Measurements from ENCODE around the gene ACSL5.
"Not testable (repeated sequence)": the region's sequence is repeated elsewhere in the genome, so short reads cannot be mapped to it uniquely, and the experiment has no call there.

Gene ACSL5

DNA sequence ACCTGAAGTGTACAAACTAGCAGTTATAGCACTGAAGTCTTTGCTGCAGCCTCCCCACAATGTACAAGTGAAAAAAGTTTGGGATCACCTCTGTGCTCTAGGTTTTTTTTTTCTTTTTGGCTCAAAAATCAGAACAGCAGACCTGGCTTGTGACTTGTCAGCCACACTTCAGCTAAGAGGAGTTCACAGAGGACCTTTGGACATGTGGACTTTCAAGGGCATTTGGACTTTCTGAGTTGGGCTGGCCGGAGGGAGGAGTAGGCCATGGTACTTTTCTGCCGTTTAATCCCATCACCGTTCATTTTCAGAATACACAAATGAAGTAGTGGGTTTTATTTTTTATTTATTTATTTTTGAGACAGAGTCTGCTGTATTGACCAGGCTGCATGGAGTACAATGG lies 21.9 kb upstream of the ACSL5 start:
- no peak for DNase-seq

DNA sequence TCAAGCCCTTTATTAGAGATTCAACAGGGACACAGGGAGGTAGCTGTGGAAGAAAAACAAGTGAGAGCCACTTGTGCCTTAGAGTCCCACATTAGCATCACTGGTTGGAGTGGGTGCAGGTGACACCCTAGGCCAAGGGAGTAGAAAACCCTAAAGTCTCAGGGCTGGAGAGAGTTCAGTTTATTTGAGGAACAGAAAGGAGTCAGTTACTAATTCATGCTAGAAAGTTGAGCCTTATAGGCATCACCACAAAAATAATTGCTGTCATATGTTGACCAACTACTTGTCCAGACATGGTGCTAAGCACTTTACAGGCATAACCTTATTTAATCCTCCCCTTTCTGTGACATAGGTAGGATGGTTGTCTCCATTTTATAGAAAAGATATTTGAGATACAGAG lies 20.9 kb upstream of the ACSL5 start:
- no peak for DNase-seq

DNA sequence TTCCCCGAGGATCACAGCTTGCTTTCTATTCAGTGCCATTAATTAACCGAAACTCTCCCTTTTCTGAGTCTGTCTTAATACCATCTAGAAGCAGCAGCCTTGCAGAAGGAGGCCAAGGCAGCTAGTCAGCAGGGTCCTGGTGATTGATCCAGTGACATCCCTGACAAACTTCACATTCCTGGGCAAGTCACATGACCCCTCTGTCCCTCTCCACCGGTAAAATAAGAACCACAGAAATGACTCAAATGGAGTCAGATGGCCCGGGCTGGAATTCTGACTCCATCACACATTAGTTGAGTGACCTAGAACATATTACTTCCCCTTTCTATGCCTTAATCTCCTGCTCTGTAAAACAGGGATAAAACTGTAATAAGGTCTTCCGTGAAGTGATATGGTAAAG lies 17.2 kb upstream of the ACSL5 start:
- no peak for DNase-seq

GRCh38 chr10:112359606-112360307 lies 14.2 kb upstream of the ACSL5 start:
- no peak for DNase-seq

- DNase-seq = no peak
These were observed 13.3 kb upstream of the ACSL5 start for GRCh38 chr10:112360308-112361270.

DNA sequence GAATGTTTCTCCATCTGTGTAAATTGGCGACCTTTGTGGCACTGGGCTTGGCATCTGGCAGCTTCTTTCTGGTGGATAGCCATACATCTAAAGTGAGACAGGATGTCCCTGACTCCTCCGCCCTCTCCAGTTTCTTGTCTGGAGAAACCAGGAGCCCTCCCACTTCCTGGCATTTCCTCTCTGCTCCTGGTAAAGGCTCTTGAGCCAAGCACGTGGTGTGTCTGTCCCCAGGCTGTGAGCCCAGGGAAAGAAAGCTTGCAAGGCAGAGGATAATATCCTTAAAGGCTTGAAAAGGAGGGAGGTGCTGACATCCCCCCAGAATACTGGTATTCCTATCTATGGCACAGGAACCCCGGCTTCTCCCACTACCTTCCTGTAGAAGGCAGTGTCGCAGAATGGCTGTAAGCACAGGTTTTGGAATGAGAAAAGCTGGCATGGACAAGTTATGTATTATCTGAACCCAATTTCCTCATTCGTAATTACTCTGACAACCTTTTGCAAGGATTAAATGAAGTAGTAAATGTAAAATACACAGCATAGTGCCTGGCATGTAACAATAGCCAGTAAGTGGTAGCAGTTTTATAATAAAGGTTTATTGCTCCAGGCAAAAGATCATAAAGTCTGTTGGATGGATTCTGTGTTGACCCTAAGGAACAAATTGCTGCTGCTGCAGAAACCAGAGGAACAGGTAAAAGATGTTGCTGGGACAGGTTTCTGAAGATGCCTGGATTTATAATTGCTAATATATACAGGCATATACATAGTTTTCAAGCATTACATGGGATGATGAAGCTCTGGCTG lies 11.8 kb upstream of the ACSL5 start:
- DNase-seq = no peak

DNA sequence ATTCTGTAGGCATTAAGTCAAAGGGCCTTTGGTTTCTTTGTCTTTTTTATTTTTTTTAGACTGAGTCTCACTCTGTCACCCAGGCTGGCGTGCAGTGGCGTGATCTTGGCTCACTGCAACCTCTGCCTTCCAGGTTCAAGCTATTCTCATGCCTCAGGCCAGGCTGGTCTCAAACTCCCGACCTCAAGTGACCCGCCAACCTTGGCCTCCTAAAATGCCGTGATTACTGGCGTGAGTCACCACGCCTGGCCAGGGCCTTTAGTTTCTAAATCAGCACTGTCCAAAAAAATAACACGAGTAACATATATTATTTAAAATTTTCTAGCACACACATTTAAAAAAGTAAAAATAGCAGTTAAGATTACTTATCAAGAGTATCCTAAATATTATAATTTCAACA lies 11.1 kb upstream of the ACSL5 start:
- DNase-seq = no peak

DNA sequence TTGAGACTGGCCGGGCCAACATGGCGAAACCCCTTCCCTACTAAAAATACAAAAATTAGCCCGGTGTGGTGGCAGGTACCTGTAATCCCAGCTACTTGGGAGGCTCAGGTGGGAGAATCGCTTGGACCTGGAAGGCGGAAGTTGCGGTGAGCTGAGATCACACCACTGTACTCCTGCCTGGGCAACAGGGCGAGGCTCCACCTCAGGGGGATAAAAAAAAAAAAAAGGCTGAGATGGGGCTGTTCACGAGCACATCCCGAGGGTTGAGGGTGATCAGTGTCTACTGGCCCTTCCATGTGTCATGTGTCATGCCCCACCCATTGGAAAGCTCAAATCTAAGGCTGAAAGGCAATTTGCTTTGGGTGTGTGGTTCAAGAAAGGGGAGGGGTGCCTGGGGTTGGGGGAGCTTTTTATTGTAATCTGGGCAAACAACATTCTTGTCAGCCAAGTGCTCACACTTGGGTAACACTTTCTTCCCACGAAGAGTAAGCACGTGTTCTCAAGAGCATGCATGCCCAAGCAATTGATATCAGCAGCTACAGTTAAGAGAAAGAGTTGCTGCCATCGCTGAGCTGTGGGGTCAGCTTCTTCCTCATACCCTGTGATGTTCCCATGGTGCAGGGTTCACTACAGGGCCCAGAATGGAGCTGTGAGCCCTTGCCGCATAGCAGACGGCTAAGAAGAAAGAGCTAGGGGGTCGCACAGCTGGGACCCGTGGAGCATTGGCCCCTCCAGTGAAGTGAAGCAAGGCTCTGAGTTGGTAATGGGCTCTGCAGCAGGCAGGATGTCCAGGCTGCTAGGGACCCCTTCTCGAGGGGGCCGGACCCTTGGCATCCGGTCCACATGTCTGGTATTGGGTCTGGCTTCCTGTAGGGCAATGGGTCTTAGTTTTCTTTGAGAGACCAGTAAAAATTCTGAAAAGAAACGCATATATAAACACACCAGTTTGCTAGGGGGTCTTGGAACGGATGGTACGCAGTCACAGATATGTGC lies 9.9 kb upstream of the ACSL5 start:
- DNase-seq = no peak

GRCh38 chr10:112365014-112365432 lies 8.9 kb upstream of the ACSL5 start:
- DNase-seq = no peak

- no peak for DNase-seq
These were observed 8.5 kb upstream of the ACSL5 start for GRCh38 chr10:112365451-112365850.

GRCh38 chr10:112366992-112367391 lies 6.9 kb upstream of the ACSL5 start:
- DNase-seq = no peak

DNA sequence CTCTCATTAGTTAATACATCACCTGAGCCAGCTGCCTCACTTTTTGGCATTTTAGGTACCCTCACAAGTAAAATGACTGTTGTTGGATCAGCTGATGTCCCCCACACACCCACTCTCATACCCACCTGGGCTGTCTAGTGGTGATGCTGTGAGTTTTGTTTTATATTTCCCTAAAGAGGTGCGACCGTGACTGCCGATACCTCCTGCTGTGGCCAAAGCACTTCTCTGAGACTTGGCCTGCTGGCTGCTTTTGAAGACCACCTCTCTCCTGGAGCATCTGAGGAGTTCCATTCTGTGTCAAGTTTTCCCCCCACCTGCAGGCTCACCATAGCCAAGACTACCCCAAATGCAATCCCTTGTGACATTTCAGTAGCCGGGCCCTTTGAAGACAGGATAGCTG lies 6.4 kb upstream of the ACSL5 start:
- no peak for DNase-seq

DNA sequence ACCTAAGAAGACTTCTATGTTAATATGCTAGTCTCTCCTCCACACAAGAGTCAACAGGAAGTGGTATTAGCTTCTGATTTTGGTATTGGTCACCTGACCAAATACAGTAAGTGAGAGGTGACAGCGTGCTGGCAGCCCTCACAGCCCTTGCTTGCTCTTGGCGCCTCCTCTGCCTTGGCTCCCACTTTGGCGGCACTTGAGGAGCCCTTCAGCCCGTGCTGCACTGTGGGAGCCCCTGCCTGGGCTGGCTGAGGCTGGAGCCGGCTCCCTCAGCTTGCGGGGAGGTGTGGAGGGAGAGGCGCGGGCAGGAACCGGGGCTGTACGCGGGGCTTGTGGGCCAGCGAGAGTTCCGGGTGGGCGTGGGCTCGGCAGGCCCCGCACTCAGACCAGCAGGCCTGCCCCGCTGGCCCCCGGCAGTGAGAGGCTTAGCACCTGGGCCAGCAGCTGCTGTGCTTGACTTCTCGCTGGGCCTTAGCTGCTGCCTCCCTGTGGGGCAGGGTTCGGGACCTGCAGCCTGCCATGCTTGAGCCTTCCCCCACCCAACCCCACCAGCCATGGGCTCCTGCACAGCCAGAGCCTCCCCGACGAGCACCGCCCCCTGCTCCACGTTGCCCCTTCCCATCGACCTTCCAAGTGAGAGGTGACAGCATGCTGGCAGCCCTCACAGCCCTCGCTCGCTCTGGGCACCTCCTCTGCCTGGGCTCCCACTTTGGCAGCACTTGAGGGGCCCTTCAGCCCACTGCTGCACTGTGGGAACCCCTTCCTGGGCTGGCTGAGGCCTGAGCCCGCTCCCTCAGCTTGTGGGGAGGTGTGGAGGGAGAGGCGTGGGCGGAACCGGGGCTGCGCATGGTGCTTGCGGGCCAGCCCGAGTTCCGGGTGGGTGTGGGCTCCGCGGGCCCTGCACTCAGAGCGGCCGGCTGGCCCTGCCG lies 4.2 kb upstream of the ACSL5 start:
- DNase-seq = no peak

- DNase-seq = no peak
These were observed 3.5 kb upstream of the ACSL5 start for GRCh38 chr10:112370424-112370819.

DNA sequence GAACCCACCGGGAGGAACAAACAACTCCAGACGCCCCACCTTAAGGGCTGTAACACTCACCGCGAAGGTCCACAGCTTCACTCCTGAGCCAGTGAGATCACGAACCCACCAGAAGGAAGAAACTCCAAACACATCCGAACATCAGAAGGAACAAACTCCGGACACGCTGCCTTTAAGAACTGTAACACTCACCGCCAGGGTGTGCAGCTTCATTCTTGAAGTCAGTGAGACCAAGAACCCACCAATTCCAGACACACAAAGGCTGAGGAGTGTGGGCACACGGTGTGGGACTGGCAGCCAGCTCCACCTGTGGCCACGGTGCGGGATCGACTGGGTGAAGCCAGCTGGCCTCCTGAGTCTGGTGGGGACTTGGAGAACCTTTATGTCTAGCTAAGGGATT lies 2.6 kb upstream of the ACSL5 start:
- DNase-seq = not testable (repeated sequence)

GRCh38 chr10:112372182-112372810 lies 1.6 kb upstream of the ACSL5 start:
- not testable (repeated sequence) for DNase-seq

DNA sequence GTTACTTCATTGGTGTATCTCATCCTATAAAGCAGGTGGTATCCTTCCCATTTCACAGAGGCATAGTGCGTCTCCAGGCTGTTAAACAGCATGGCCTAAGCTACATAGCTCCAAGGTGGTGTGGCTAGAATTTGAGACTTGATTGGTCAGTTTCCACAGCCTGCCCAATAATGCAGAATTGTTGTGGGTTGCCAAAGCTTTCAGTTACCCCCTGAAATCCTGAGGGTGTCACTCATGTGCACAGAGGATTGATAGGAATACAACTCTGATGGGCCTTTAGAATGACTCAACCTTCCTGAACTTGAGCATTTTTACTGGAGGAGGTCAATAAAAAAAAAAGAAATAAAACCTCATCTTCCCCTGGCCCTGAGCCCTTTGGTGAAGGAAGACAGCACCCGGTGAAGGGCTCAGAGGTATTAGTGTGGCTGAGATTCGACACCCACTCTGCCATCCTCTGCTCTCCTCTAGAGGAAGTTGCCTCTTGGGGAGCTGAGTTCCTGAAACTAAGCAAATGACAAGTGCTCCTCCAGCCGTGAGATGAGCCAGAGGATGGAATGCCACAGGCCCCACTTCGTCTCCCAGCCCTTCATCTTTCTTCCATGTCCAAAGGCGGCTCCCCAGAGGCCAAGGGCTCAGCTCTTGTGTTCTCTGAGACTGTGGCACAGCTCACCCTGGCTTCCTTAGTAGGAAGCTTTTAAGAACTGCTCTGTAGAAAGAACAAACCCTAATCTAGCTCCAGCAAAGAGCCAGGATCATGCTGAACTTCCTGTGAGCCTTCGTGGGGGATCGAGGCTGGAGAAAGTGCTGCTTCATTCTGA lies 1.0 kb downstream of the ACSL5 start:
- DNase-seq = no peak

DNA sequence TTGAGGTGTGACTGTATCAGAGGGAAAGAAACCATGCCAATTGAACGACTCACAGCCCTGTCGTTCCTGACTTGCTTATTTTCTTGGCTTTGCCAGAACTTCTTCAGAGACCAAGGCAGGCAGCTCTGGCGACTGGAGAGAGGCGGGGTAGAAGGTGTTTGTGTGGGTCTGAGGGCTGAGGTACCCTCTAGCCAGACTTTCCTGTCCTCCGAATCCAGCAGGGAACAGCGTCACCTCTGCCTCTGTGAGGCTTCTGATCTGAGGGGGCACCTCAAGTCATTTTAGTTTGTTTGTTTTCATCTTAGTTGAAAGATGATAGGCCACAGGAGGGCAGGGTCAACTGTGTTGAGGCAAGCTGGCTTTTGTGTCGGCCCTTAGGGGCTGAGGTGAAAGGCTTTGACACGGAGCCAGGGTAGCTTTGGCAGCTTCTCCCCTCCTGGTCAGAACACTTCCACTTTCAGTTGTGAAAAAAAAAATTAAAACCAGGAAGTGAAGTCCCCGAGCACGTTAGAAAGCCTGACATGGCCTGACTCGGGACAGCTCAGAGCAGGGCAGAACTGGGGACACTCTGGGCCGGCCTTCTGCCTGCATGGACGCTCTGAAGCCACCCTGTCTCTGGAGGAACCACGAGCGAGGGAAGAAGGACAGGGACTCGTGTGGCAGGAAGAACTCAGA lies 1.9 kb downstream of the ACSL5 start:
- DNase-seq = no peak

DNA sequence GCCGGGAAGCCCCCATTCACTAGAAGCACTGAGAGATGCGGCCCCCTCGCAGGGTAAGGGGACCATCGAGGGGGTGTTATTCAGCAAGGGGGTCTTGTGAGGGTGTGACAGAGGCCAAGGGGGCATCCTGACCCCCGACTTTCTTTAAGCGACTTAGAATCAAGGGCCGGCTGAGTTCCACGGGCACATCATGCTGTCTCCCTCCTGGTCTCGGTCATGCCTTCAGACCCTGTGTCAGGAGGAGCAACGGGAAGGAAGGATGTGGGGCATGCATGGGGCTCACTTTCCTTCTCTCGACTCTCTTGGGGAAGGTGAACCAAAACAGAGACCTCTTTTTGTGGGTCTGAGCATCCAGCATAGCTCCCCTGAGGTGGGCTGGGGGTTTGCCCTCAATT lies 2.5 kb downstream of the ACSL5 start:
- no peak for DNase-seq

Measured in NCI-H2227 treated with DMSO at 0.1 percent for 48 hours (cell line).